PC-9 (cell line): ENCODE results near the gene CNTN4.

ENCODE experiments used
- CTCF ChIP-seq: fragments of 200-600 bp; sonication (generic); conservative IDR thresholded peaks from 2 replicates; pipeline ENCODE4 v1.6.1; 2017; ENCODE audit warnings: mixed run types, antibody characterized with exemption, mild to moderate bottlenecking, moderate library complexity
- EZH2 ChIP-seq: fragments of 200-600 bp; sonication (generic); IDR thresholded peaks from 2 replicates; pipeline ENCODE4 v1.8.0; 2017; ENCODE audit warnings: antibody characterized with exemption, low read depth

GRCh38 chr3:2823031-2823430 is 724.4 kb downstream of the CNTN4 start:
- no peak for TF ChIP-seq CTCF
- TF ChIP-seq EZH2, result no peak
